ENCODE measurements around the gene CDC14B.
"Not testable (repeated sequence)": the region's sequence is repeated elsewhere in the genome, so short reads cannot be mapped to it uniquely, and the experiment has no call there.

The CDC14B gene

DNA sequence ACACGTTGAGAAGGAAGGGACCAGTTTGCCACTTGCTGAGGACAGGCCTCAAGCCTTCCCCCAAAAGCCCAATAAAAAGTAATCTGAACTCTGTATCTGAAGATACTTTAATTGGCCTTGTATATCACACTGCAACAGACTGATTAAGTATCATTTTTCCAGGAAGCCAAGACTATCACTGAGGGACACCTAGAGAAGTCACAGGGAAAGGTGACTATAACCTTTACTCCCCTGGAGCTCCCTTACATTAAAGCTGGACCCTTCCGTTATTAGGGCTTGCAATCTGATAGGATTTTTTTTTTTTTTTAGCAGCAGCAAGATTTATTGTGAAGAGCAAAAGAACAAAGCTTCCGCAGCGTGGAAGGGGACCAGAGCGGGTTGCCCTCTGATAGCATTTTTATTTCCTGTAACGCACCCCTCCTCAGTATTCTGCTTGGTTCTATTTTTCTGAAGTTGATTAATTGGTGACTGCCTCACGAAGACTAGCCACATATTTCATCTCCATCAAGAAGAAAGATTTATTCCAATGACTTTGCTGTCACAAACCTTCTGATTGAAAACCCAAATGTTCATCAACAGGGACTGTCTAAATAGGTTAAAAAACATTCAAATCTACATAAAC is 2.7 kb downstream of the CDC14B start:
- DNase-seq (ENCODE audit: low read depth, low spot score): no peak

DNA sequence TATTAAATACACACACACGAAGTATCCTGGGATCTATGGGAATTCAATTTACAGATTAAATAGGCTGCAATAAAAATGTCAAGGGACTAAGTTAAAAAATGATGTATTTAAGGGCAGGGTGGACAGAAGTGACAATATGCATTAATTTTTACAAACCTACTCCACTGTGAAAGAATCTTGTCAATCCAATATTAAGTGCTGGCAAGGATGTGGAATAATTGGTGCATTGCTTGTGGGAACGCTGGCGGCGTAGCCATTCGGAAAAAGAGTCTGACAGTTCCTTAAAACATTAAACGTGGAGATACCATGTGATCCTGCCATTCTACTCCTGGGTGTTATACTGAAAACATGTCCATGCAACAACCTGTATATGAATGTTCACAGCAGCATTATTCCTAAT is 4.2 kb downstream of the CDC14B start:
- no peak for DNase-seq (ENCODE audit: low read depth, low spot score)
- no peak overlapping the region for H3K4me3 ChIP-seq (ENCODE audit: low read depth, low read length)
- TF ChIP-seq, protein P1, sequence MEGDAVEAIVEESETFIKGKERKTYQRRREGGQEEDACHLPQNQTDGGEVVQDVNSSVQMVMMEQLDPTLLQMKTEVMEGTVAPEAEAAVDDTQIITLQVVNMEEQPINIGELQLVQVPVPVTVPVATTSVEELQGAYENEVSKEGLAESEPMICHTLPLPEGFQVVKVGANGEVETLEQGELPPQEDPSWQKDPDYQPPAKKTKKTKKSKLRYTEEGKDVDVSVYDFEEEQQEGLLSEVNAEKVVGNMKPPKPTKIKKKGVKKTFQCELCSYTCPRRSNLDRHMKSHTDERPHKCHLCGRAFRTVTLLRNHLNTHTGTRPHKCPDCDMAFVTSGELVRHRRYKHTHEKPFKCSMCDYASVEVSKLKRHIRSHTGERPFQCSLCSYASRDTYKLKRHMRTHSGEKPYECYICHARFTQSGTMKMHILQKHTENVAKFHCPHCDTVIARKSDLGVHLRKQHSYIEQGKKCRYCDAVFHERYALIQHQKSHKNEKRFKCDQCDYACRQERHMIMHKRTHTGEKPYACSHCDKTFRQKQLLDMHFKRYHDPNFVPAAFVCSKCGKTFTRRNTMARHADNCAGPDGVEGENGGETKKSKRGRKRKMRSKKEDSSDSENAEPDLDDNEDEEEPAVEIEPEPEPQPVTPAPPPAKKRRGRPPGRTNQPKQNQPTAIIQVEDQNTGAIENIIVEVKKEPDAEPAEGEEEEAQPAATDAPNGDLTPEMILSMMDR (IDR thresholded peaks at IDR 0.05; ENCODE audit: low read depth, low read length): no peak
- in situ Hi-C loops (cut with HindIII; ENCODE audit: low sequenced_read_pairs): no loop called here

More for the DNA sequence above, 2.7 kb downstream of the CDC14B start:
- TF ChIP-seq, protein P1 (IDR thresholded peaks at IDR 0.05; ENCODE audit: low read depth, low read length): no peak
- no peak overlapping the region for H3K4me3 ChIP-seq (ENCODE audit: low read depth, low read length)
- in situ Hi-C loops (cut with HindIII; ENCODE audit: low sequenced_read_pairs): no loop called here

DNA sequence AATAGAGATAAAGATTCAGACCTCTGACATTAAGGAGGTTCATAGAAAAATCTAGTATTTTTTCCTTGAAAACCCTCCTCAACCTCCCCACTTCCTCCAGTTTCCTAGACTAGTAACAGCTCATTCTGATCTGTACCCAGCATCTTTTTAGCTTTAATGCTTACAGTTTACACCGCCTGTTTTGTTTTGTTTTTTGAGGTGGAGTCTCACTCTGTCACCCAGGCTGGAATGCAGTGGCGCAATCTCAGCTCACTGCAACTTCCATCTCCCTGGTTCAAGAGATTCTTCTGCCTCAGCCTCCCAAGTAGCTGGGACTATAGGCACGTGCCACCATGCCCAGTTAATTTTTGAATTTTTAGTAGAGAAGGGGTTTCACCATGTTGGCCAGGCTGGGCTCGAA is 5.0 kb downstream of the CDC14B start:
- in situ Hi-C loops (cut with HindIII; ENCODE audit: low sequenced_read_pairs); DNase-seq (ENCODE audit: low read depth, low spot score); H3K4me3 ChIP-seq (ENCODE audit: low read depth, low read length): not testable (repeated sequence)

DNA sequence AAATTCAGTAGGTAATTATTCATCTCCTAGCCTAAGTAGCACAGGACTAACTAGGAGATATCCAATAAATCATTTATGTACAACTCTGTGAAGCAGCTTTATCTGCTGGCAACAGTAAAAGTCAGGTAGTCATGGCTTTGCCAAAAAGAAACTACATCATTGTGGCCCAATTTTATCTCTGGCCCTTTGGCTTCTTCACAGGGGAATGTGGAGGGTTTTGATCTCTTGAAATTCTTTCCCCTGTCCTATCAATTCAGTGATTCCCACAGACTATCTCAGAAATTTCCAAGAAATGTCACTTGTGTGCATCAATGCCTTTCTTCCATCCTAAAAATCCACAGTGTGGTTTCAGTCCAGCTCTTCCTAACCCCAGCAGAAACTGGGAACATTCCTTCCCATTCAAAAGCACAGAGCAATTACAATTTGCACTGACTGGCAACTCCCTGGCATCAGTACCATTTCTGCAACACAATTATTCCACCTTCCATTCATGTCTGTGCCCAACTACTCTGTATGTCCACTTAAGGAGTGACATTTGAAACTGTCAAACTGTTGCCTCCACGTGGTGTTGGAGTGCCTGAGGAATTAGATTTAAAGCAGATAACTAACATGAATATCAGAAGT is 6.6 kb downstream of the CDC14B start:
- TF ChIP-seq, protein P1 (IDR thresholded peaks at IDR 0.05; ENCODE audit: low read depth, low read length): no peak
- in situ Hi-C loops (cut with HindIII; ENCODE audit: low sequenced_read_pairs): no loop called here
- no peak overlapping the region for H3K4me3 ChIP-seq (ENCODE audit: low read depth, low read length)
- DNase-seq (ENCODE audit: low read depth, low spot score): no peak

DNA sequence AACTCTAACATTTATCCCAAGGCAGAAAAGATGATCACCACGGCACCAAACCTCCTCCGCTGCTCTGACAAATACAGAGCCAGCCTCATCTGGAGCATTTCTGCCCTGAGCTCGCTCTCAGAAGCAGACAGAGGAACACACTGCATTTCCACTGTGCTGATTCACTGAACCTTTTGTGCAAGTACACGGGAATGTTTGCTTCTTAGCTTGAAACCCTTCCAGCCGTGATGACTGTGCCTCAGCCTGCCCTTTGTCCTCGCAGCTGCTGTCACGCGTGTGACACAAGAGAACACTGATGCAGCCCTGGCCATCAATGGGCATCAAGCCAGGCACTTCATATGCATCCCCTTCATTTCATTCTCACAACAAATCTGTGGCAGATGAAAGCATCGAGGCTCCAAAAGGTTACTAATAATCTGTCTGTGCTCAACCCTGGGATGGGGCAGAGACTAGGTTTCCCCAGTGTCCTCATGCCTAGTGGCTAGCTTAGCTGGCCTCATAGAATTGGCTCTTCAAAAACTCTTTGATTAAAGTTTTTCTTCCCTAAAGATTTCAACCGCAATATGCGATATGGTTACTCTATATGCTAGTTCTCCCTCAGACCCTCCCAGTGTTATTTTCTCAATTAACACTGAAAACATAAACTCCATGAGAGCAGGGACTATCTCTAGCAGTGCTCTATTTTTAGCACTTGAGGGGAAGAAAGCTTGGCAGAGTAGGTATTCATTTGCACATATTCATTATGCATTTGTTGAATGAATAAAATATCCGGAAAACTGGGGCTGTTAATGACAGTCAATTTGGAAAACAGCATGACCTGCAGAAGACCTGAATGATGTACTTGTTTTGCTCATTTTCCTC is 7.3 kb downstream of the CDC14B start:
- H3K4me3 ChIP-seq (ENCODE audit: low read depth, low read length): peak overlapping the region; percentile 8
- TF ChIP-seq, protein P1 (IDR thresholded peaks at IDR 0.05; ENCODE audit: low read depth, low read length): no peak
- DNase-seq (ENCODE audit: low read depth, low spot score): peak; percentile 87
- in situ Hi-C loops (cut with HindIII; ENCODE audit: low sequenced_read_pairs): no loop called here

DNA sequence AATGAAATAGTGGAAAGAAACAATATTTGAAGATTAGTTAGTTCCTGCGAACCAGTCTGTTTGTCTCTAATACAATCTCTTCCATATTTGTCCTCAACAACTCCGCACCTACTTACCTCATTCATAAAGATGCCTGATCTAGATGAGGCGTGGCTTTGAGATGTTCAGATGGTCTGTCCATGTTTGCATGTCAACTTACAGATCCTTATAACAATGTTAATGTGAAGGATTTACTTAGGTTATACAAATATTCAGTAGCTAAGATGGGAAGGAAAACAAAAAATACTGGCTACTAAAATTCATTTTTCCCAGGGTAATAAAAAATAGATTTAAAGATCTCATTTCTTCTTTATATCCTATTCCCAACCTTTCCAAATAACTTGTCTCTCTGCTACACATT is 8.3 kb downstream of the CDC14B start:
- in situ Hi-C loops (cut with HindIII; ENCODE audit: low sequenced_read_pairs): no loop called here
- TF ChIP-seq, protein P1 (IDR thresholded peaks at IDR 0.05; ENCODE audit: low read depth, low read length): no peak
- H3K4me3 ChIP-seq (ENCODE audit: low read depth, low read length): no peak overlapping the region
- DNase-seq (ENCODE audit: low read depth, low spot score): no peak

DNA sequence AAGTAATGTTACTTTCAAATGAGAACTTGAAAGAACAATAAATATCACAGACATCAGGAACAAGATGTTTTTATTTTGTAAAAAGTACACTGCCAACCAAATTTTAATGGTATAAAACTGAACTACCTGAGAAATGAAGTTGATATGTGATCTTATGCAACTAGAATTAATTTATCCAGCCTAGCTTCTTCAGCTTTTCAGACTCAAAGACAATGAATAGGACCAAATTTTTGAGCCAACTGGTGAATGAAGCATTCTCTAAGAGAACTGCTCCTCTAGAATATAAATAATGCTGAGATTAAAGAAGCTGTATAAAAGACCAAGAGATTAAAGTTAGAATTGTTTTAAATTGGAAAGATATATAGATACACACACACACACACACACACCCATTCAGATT is 9.9 kb downstream of the CDC14B start:
- TF ChIP-seq, protein P1 (IDR thresholded peaks at IDR 0.05; ENCODE audit: low read depth, low read length): no peak
- H3K4me3 ChIP-seq (ENCODE audit: low read depth, low read length): no peak overlapping the region
- no peak for DNase-seq (ENCODE audit: low read depth, low spot score)
- in situ Hi-C loops (cut with HindIII; ENCODE audit: low sequenced_read_pairs): no loop called here

Data from astrocyte of the spinal cord (primary cell).